Liver (tissue), 9 donors: ENCODE measurements around the gene IQSEC3. TPM values are rescaled to one million over a fixed set of nuclear protein-coding genes. Genes with fewer than 3 reads are reported as not detected.

ENCODE experiments used
- DNase-seq: peaks from one replicate; pipeline ENCODE4 v3.0.0-alpha.2; 2017; ENCODE audit warnings: low spot score
- H3K27ac ChIP-seq, 2 donors: one replicate each; pipeline ENCODE4 v1.7.0; 2013; ENCODE audit warnings: inconsistent platforms in 2 of 2, low read length in 2 of 2, control low read depth in 1 of 2, low read depth in 1 of 2, mild to moderate bottlenecking in 1 of 2
- H3K27me3 ChIP-seq, 4 donors: one replicate each; pipeline versions ENCODE4 v1.6.1 to v1.7.0; 2013; ENCODE audit warnings: low read length in 3 of 4, inconsistent platforms in 1 of 4, mild to moderate bottlenecking in 1 of 4, moderate library complexity in 1 of 4; ENCODE audit not compliant: control insufficient read depth in 4 of 4, insufficient read depth in 4 of 4
- H3K36me3 ChIP-seq, 4 donors: one replicate each; pipeline versions ENCODE4 v1.6.1 to v1.7.0; 2013; ENCODE audit warnings: low read length in 3 of 4, mild to moderate bottlenecking in 3 of 4, low read depth in 1 of 4, moderate library complexity in 1 of 4; ENCODE audit not compliant: control insufficient read depth in 4 of 4, insufficient read depth in 3 of 4
- H3K4me1 ChIP-seq, 4 donors: one replicate each; pipeline versions ENCODE4 v1.6.1 to v1.7.0; 2013; ENCODE audit warnings: low read length in 3 of 4, mild to moderate bottlenecking in 3 of 4, moderate library complexity in 1 of 4; ENCODE audit not compliant: control insufficient read depth in 4 of 4, insufficient read depth in 4 of 4
- H3K4me3 ChIP-seq, 3 donors: one replicate each; pipeline versions ENCODE4 v1.6.1 to v1.7.0; 2013; ENCODE audit warnings: low read length in 3 of 3, control low read depth in 1 of 3, low read depth in 1 of 3, mild to moderate bottlenecking in 1 of 3
- H3K9ac ChIP-seq, 2 donors: one replicate each; pipeline ENCODE4 v1.7.0; 2013; ENCODE audit warnings: low read length in 2 of 2, mild to moderate bottlenecking in 2 of 2, moderate library complexity in 2 of 2, control low read depth in 1 of 2, low read depth in 1 of 2
- H3K9me3 ChIP-seq, 4 donors: one replicate each; pipeline versions ENCODE4 v1.6.1 to v1.7.0; 2013; ENCODE audit warnings: low read length in 3 of 4; ENCODE audit not compliant: control insufficient read depth in 4 of 4
- ATF3 ChIP-seq: IDR thresholded peaks from 2 replicates; pipeline ENCODE4 v1.6.1; 2016; ENCODE audit warnings: antibody characterized with exemption
- FOXA1 ChIP-seq: IDR thresholded peaks from 2 replicates; pipeline ENCODE4 v1.6.1; 2016; ENCODE audit warnings: antibody characterized with exemption
- FOXA2 ChIP-seq: IDR thresholded peaks from 2 replicates; pipeline ENCODE4 v1.6.1; 2016; ENCODE audit warnings: antibody characterized with exemption
- GABPA ChIP-seq, 2 donors: IDR thresholded peaks in 1 of 2; conservative IDR thresholded peaks in 1 of 2; 2 replicates each; pipeline ENCODE4 v1.6.1; 2016; ENCODE audit warnings: antibody characterized with exemption in 2 of 2, mild to moderate bottlenecking in 1 of 2, moderate library complexity in 1 of 2
- HNF4A ChIP-seq, 2 donors: conservative IDR thresholded peaks; 2 replicates each; pipeline ENCODE4 v1.6.1; 2016; ENCODE audit warnings: antibody characterized with exemption in 2 of 2, mild to moderate bottlenecking in 2 of 2
- HNF4G ChIP-seq: IDR thresholded peaks from 2 replicates; pipeline ENCODE4 v1.6.1; 2016; ENCODE audit warnings: antibody characterized with exemption
- JUND ChIP-seq, 2 donors: IDR thresholded peaks; 2 replicates each; pipeline ENCODE4 v1.6.1; 2016; ENCODE audit warnings: antibody characterized with exemption in 2 of 2
- MAX ChIP-seq: IDR thresholded peaks from 2 replicates; pipeline ENCODE4 v1.6.1; 2016; ENCODE audit warnings: antibody characterized with exemption
- REST ChIP-seq: IDR thresholded peaks from 2 replicates; pipeline ENCODE4 v1.6.1; 2016; ENCODE audit warnings: antibody characterized with exemption, mild to moderate bottlenecking
- TAF1 ChIP-seq: conservative IDR thresholded peaks from 2 replicates; pipeline ENCODE4 v1.6.1; 2016; ENCODE audit warnings: antibody characterized with exemption, mild to moderate bottlenecking
- YY1 ChIP-seq: IDR thresholded peaks from 2 replicates; pipeline ENCODE4 v1.6.1; 2016; ENCODE audit warnings: antibody characterized with exemption, mild to moderate bottlenecking
- ZBTB33 ChIP-seq: IDR thresholded peaks from 2 replicates; pipeline ENCODE4 v1.6.1; 2016; ENCODE audit warnings: antibody characterized with exemption
- whole genome bisulfite sequencing: extraction: QIAGEN DNeasy Blood & Tissue Kit; methylation state at CpG from one replicate; pipeline ENCODE4 v1.1.7; 2013; 5-methylcytosine and 5-hydroxymethylcytosine counted together
- polyA plus RNA-seq, 2 donors: library from polyadenylated mRNA; stranded (reverse) in 1 of 2; unstranded in 1 of 2; fragments of 200-250 nt in 1 of 2; fragments of >200 nt in 1 of 2; fragmentation: Nextera tagmentation in 1 of 2; extraction: Ambion mirVana in 1 of 2; gene quantifications; one replicate each; pipeline versions ENCODE4 v1.2.1 to v1.2.3, GENCODE V29; 2013 to 2015
- total RNA-seq, 2 donors: library from RNA; depleted of rRNA; stranded (reverse); fragments of >200 nt; gene quantifications; one replicate each; pipeline ENCODE4 v1.2.3, GENCODE V29; 2014
- donor health status: healthy.
- donor health status: healthy.
- donor health status: healthy.
- donor health status: healthy.
- donor health status: healthy.

Gene IQSEC3
- total and polyA plus RNA-seq, 4 donors: under 0.01 to 0.79 (median 0.48) TPM

- WGBS: 82% methylated on average over 64 of the region's 64 CpGs
- no peak for TF ChIP-seq TAF1
- no peak for TF ChIP-seq REST
- no peak for TF ChIP-seq MAX
- no peak for TF ChIP-seq FOXA1
- no peak for TF ChIP-seq JUND (IDR thresholded peaks at IDR 0.05)
- TF ChIP-seq ZBTB33: no peak
- no peak overlapping the region for H3K9ac ChIP-seq
Observed at GRCh38 chr12:138171-138897, 71.8 kb downstream of the IQSEC3 start.

GRCh38 chr12:138898-139534 lies 72.4 kb downstream of the IQSEC3 start:
- no peak for DNase-seq
- 35% methylated on average over 49 of the region's 49 CpGs for WGBS
- Histone ChIP-seq H3K9me3 (no peaks in the 10 kb centered on the region), H3K27me3 (peaks cover 0 to 3% (median under 1%) of the 10 kb centered on the region in 4 donors), H3K4me1 (peaks cover 0 to 9% (median 7%) of the 10 kb centered on the region in 4 donors), H3K27ac (no peak overlapping the region), H3K4me3 (no peak overlapping the region), H3K9ac (no peak overlapping the region), H3K36me3 (no peaks in the 10 kb centered on the region)
- no peak for TF ChIP-seq HNF4A (conservative IDR thresholded peaks at IDR 0.05)
- TF ChIP-seq ATF3: no peak
- TF ChIP-seq MAX: no peak
- TF ChIP-seq REST: no peak
- no peak for TF ChIP-seq FOXA1
- no peak for TF ChIP-seq GABPA (IDR thresholded peaks at IDR 0.05 in 1 of 2, conservative IDR thresholded peaks at IDR 0.05 in 1 of 2)
- TF ChIP-seq YY1: no peak
- TF ChIP-seq HNF4G: no peak
- no peak for TF ChIP-seq FOXA2

More at GRCh38 chr12:138171-138897, 71.8 kb downstream of the IQSEC3 start:
- H3K27ac ChIP-seq: no peak overlapping the region
- peaks cover 0 to 3% (median 3%) of the 10 kb centered on the region in 4 donors for H3K4me1 ChIP-seq
- no peak for DNase-seq
- H3K36me3 ChIP-seq: no peaks in the 10 kb centered on the region
- no peak overlapping the region for H3K4me3 ChIP-seq
- peaks cover 0 to 3% (median under 1%) of the 10 kb centered on the region in 4 donors for H3K27me3 ChIP-seq
- no peaks in the 10 kb centered on the region for H3K9me3 ChIP-seq
